ENCODE data around the gene WDR17. TPM values are rescaled to one million over a fixed set of nuclear protein-coding genes. Genes with fewer than 3 reads are reported as not detected.

Gene WDR17
- total RNA-seq, 2 donors from 2014 or later, result 5.5 to 5.7 TPM

DNA sequence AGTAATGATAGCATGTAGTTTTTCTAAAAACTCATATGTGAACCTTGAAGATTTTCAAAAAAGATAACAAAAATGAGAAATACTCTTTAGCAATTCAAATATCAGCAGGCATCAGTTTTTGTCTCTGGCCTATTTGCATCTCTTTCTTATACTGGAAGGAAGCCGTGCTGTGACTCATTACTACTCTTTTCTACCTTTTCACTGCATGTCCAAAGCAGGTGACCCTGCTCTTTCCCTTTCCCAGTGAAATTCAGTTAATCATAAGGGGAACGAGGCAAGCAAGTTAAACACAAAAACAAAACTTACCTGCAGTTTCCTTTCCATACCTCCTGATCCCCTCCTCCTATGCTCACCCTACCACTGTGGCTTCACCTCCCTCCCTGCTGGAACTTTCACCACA is 120.4 kb downstream of the WDR17 start:
- 65% methylated on average over 2 of the region's 2 CpGs for WGBS
- intact Hi-C loops (cut with DNase I), result loop anchor here (5.0 kb wide), 1 partner anchor 46 kb away; no protein-coding TSS in a partner anchor
- Histone ChIP-seq H3K4me3 (no peak overlapping the region), H3K27ac (no peak overlapping the region), H3K27me3 (replicated peaks; ENCODE audit: insufficient read depth) (no peaks in the 10 kb centered on the region), H3K36me3 (no peaks in the 10 kb centered on the region), H3K9me3 (no peaks in the 10 kb centered on the region), H3K4me1 (replicated peaks) (no peaks in the 10 kb centered on the region)
- TF ChIP-seq, protein P1, sequence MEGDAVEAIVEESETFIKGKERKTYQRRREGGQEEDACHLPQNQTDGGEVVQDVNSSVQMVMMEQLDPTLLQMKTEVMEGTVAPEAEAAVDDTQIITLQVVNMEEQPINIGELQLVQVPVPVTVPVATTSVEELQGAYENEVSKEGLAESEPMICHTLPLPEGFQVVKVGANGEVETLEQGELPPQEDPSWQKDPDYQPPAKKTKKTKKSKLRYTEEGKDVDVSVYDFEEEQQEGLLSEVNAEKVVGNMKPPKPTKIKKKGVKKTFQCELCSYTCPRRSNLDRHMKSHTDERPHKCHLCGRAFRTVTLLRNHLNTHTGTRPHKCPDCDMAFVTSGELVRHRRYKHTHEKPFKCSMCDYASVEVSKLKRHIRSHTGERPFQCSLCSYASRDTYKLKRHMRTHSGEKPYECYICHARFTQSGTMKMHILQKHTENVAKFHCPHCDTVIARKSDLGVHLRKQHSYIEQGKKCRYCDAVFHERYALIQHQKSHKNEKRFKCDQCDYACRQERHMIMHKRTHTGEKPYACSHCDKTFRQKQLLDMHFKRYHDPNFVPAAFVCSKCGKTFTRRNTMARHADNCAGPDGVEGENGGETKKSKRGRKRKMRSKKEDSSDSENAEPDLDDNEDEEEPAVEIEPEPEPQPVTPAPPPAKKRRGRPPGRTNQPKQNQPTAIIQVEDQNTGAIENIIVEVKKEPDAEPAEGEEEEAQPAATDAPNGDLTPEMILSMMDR (IDR thresholded peaks at IDR 0.05), result no peak
- TF ChIP-seq POLR2AphosphoS5 (IDR thresholded peaks at IDR 0.05), result no peak
- no peak for DNase-seq (ENCODE audit: low spot score)

DNA sequence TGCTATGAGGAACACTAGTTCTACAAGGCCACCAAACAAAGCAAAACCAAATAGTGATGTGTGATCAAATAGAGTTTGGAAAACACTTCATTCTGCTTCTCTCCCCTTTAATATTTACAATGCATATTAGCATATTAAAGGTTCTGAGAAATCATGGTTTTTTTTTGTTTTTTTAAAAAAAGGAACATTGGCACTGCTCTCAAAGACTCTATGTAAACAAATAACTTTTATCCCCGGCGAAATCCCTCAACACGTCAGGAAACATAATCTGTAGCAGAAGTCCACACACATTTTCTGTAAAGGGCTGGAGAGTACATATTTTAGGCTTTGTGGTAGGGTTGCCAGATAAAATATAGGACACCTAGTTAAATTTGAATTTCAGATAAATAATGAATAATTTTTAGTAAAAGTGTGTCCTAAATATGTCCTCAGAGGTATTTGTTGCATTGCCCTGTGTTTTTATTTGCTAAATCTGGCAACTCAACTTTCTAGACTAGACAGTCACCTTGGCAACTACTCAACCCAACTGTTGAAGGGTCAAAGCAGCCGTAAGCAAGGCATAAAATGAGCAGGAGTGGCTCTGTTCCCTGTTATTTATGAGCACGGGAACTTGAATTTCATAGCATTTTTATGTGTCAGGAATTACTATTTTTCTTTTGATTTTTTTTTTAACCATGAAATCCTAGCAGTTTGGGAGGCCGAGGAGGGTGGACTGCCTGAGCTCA is 121.2 kb downstream of the WDR17 start:
- WGBS, result 13% methylated on average over 6 of the region's 6 CpGs
- Histone ChIP-seq H3K4me3 (no peak overlapping the region), H3K36me3 (no peaks in the 10 kb centered on the region), H3K27ac (no peak overlapping the region), H3K27me3 (replicated peaks; ENCODE audit: insufficient read depth) (no peaks in the 10 kb centered on the region), H3K9me3 (no peaks in the 10 kb centered on the region), H3K4me1 (replicated peaks) (no peaks in the 10 kb centered on the region)
- no peak for DNase-seq (ENCODE audit: low spot score)
- intact Hi-C loops (cut with DNase I), result loop anchor here (5.0 kb wide), 1 partner anchor 45 kb away; no protein-coding TSS in a partner anchor
- no peak for TF ChIP-seq POLR2AphosphoS5 (IDR thresholded peaks at IDR 0.05)
- no peak for TF ChIP-seq POLR2A (IDR thresholded peaks at IDR 0.05)
- TF ChIP-seq, protein P1 (IDR thresholded peaks at IDR 0.05), result no peak

- TF ChIP-seq POLR2A (IDR thresholded peaks at IDR 0.05), result no peak
- TF ChIP-seq, protein P1 (IDR thresholded peaks at IDR 0.05), result no peak
- no peak overlapping the region for H3K27ac ChIP-seq
- H3K4me3 ChIP-seq, result no peak overlapping the region
- no peaks in the 10 kb centered on the region for H3K27me3 ChIP-seq (replicated peaks; ENCODE audit: insufficient read depth)
- intact Hi-C loops (cut with DNase I), result loop anchor here (5.0 kb wide), 1 partner anchor 45 kb away; no protein-coding TSS in a partner anchor
- no peaks in the 10 kb centered on the region for H3K9me3 ChIP-seq
- no peaks in the 10 kb centered on the region for H3K4me1 ChIP-seq (replicated peaks)
- H3K36me3 ChIP-seq, result no peaks in the 10 kb centered on the region
- 76% methylated on average over 2 of the region's 2 CpGs for WGBS
- DNase-seq (ENCODE audit: low spot score), result no peak
Measured at GRCh38 chr4:176187624-176188023, 122.0 kb downstream of the WDR17 start.

DNA sequence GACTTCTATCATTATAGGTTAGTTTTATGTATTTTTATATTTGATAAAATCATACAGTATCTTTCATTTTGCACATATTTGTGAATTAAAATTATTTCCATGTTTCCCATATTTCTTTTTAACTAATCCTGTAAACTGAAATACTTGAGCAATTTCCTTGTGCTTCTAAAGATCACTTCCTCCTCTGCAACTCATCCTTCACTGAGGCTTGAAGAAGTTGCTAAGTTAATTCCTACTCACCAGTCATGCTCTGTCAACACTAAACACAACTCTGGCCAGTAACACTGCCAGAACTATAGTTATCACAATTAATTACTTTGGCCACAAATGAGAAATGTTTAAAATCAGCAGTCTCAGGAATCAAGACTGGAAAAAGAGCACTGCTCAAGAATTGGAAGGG is 123.0 kb downstream of the WDR17 start:
- no peak for DNase-seq (ENCODE audit: low spot score)
- H3K9me3 ChIP-seq, result no peaks in the 10 kb centered on the region
- intact Hi-C loops (cut with DNase I), result loop anchor here (5.0 kb wide), 1 partner anchor 44 kb away; no protein-coding TSS in a partner anchor
- no peak overlapping the region for H3K27ac ChIP-seq
- TF ChIP-seq, protein P1 (IDR thresholded peaks at IDR 0.05), result no peak
- no peak for TF ChIP-seq POLR2AphosphoS5 (IDR thresholded peaks at IDR 0.05)
- no peak for TF ChIP-seq POLR2A (IDR thresholded peaks at IDR 0.05)
- no peaks in the 10 kb centered on the region for H3K4me1 ChIP-seq (replicated peaks)
- H3K4me3 ChIP-seq, result no peak overlapping the region
- no peaks in the 10 kb centered on the region for H3K36me3 ChIP-seq
- no peaks in the 10 kb centered on the region for H3K27me3 ChIP-seq (replicated peaks; ENCODE audit: insufficient read depth)

All from prostate gland (tissue), 2 donors.